PFSK-1 (cell line): ENCODE data around the gene XXYLT1.

Source experiments
- FOXP2 ChIP-seq: optimal IDR thresholded peaks from 2 replicates; pipeline ENCODE3; 2011; ENCODE audit warnings: borderline replicate concordance, control low read depth, inconsistent platforms; ENCODE audit not compliant: insufficient read depth; ENCODE audit errors: extremely low read length, extremely low read depth
- POLR2AphosphoS5 ChIP-seq: IDR thresholded peaks from 2 replicates; pipeline ENCODE4 v1.6.1; 2012; ENCODE audit warnings: low read depth, mild to moderate bottlenecking, control low read depth, low read length, moderate library complexity
- REST ChIP-seq, 2 experiments: IDR thresholded peaks; 2 replicates each; pipeline versions ENCODE4 v1.6.1 to v1.8.0; 2011 to 2012; ENCODE audit warnings: low read depth in 2 of 2, low read length in 2 of 2, control low read depth in 1 of 2, inconsistent platforms in 1 of 2, mild to moderate bottlenecking in 1 of 2, moderate library complexity in 1 of 2; ENCODE audit not compliant: insufficient read depth in 1 of 2
- SIN3A ChIP-seq: IDR thresholded peaks from 2 replicates; pipeline ENCODE4 v1.6.1; 2012; ENCODE audit warnings: mild to moderate bottlenecking, low read length, moderate library complexity, borderline replicate concordance; ENCODE audit not compliant: insufficient read depth
- TAF1 ChIP-seq: IDR thresholded peaks from 2 replicates; pipeline ENCODE4 v1.6.1; 2012; ENCODE audit warnings: low read length, control low read depth, borderline replicate concordance; ENCODE audit not compliant: insufficient read depth

DNA sequence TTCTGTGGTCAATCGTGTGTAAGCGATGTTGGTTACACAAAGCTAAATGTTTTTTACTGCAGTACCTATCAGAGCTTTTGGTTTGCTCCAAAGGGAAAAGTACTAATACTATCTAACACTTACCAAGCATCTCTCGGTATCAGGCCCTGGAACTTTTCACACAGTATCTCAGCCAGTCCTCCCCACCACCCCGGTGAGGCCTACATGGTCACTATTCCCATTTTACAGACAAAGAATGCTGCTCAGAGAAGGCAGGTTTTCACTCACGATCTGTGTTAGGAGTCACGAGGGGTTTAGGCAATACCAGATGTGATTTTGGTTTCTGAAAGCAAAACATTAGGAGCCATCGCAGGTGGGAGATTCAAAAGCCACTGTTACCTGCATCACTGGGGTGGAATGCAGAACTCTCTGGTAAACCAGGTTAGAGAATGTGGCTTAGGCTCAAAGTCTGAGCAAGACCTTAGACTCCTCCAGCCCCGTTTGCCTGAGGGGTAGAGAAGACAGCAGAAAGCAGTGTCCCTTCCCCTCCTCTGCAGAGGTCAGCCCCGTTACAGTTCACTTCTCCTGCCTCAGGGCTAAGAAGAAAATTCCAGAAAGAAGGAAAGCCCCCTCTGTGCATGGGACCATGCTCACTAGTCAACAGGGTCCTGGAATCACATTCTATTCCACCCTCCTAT is 57.2 kb downstream of the XXYLT1 start:
- TF ChIP-seq REST (IDR thresholded peaks at IDR 0.05; ENCODE audit: insufficient read depth in 1 of 2, low read depth in 2 of 2, low read length in 2 of 2) (no peak), POLR2AphosphoS5 (no peak), TAF1 (no peak), FOXP2 (no peak), SIN3A (no peak)
